DOHH2 (cell line): ENCODE data around the gene TNS1.

Source experiments
- H3F3A ChIP-seq: fragments of 200-600 bp; sonication (generic), shearing (Covaris generic); 2 replicates; pipeline ENCODE4 v1.6.0; 2016; ENCODE audit warnings: antibody characterized with exemption, mild to moderate bottlenecking; ENCODE audit not compliant: control insufficient read depth, insufficient read depth
- H3K27ac ChIP-seq: fragments of 200-600 bp; sonication (generic); 2 replicates; pipeline ENCODE4 v1.5.1; 2014; ENCODE audit warnings: low read depth, mild to moderate bottlenecking, low read length, moderate library complexity
- H3K27me3 ChIP-seq: fragments of 200-600 bp; sonication (generic); 2 replicates; pipeline ENCODE4 v1.6.1; 2014; ENCODE audit warnings: mild to moderate bottlenecking, low read length, mixed read lengths; ENCODE audit not compliant: control insufficient read depth
- H3K36me3 ChIP-seq: fragments of 200-600 bp; sonication (generic); 2 replicates; pipeline ENCODE4 v1.6.1; 2014; ENCODE audit warnings: mild to moderate bottlenecking, low read length, moderate library complexity, mixed read lengths; ENCODE audit not compliant: control insufficient read depth
- H3K4me1 ChIP-seq: fragments of 200-600 bp; sonication (generic); 2 replicates; pipeline ENCODE4 v1.6.1; 2014; ENCODE audit warnings: mild to moderate bottlenecking, low read length, mixed read lengths; ENCODE audit not compliant: control insufficient read depth
- H3K4me2 ChIP-seq: fragments of 200-600 bp; sonication (generic); 2 replicates; pipeline ENCODE4 v1.6.0; 2014; ENCODE audit warnings: mild to moderate bottlenecking, low read length, moderate library complexity
- H3K4me3 ChIP-seq: fragments of 200-600 bp; sonication (generic); 2 replicates; pipeline ENCODE4 v1.5.1; 2014; ENCODE audit warnings: mild to moderate bottlenecking, low read length, mixed read lengths
- H3K79me2 ChIP-seq: fragments of 200-600 bp; sonication (generic); 2 replicates; pipeline ENCODE4 v1.6.1; 2014; ENCODE audit warnings: mild to moderate bottlenecking, low read length, mixed read lengths; ENCODE audit not compliant: control insufficient read depth
- H3K9me2 ChIP-seq: fragments of 200-600 bp; sonication (generic); replicated peaks from 2 replicates; pipeline ENCODE4 v1.6.1; 2014; ENCODE audit warnings: mild to moderate bottlenecking, low read length, mixed read lengths; ENCODE audit not compliant: control insufficient read depth
- H3K9me3 ChIP-seq: fragments of 200-600 bp; sonication (generic); 2 replicates; pipeline ENCODE4 v1.6.1; 2014; ENCODE audit warnings: antibody characterized with exemption, low read length, mixed read lengths; ENCODE audit not compliant: control insufficient read depth, insufficient read depth
- H4K20me1 ChIP-seq: fragments of 200-600 bp; sonication (generic); 2 replicates; pipeline ENCODE4 v1.6.0; 2014; ENCODE audit warnings: low read depth, mild to moderate bottlenecking, antibody characterized with exemption, low read length, moderate library complexity; ENCODE audit not compliant: control insufficient read depth, insufficient read depth
- CTCF ChIP-seq: fragments of 200-600 bp; sonication (generic); IDR thresholded peaks from one replicate; pipeline ENCODE4 v1.5.1; 2014; ENCODE audit warnings: antibody characterized with exemption, mild to moderate bottlenecking, low read depth, low read length; ENCODE audit not compliant: poor library complexity, severe bottlenecking
- EZH2phosphoT487 ChIP-seq: fragments of 200-600 bp; sonication (generic); IDR thresholded peaks from 2 replicates; pipeline ENCODE4 v1.6.1; 2017; ENCODE audit warnings: borderline replicate concordance, mild to moderate bottlenecking, antibody characterized with exemption, low read length, moderate library complexity, mixed read lengths

The TNS1 gene

GRCh38 chr2:217887841-217888701 is 114.7 kb downstream of the TNS1 start:
- no peaks in the 10 kb centered on the region for H4K20me1 ChIP-seq
- no peaks in the 10 kb centered on the region for H3F3A ChIP-seq
- no peak overlapping the region for H3K4me3 ChIP-seq
- no peak for TF ChIP-seq CTCF
- TF ChIP-seq EZH2phosphoT487 = no peak
- H3K4me2 ChIP-seq = no peak overlapping the region
- no peaks in the 10 kb centered on the region for H3K27me3 ChIP-seq
- no peaks in the 10 kb centered on the region for H3K9me3 ChIP-seq
- no peaks in the 10 kb centered on the region for H3K36me3 ChIP-seq
- peaks cover 3% of the 10 kb centered on the region; the same call in 1 of the 2 replicates for H3K4me1 ChIP-seq
- no peaks in the 10 kb centered on the region for H3K9me2 ChIP-seq
- H3K27ac ChIP-seq = no peak overlapping the region
- no peaks in the 10 kb centered on the region for H3K79me2 ChIP-seq

GRCh38 chr2:217886720-217887309 is 116.0 kb downstream of the TNS1 start:
- H3K9me3 ChIP-seq = no peaks in the 10 kb centered on the region
- no peaks in the 10 kb centered on the region for H3K36me3 ChIP-seq
- H4K20me1 ChIP-seq = no peaks in the 10 kb centered on the region
- H3K4me2 ChIP-seq = no peak overlapping the region
- H3K79me2 ChIP-seq = no peaks in the 10 kb centered on the region
- H3K4me1 ChIP-seq = peaks cover 3% of the 10 kb centered on the region; the same call in 1 of the 2 replicates
- H3K27me3 ChIP-seq = no peaks in the 10 kb centered on the region
- no peak overlapping the region for H3K4me3 ChIP-seq
- H3F3A ChIP-seq = no peaks in the 10 kb centered on the region
- H3K27ac ChIP-seq = no peak overlapping the region
- no peaks in the 10 kb centered on the region for H3K9me2 ChIP-seq
- TF ChIP-seq CTCF (peak; percentile 85), EZH2phosphoT487 (no peak)

- Histone ChIP-seq H3K4me1 (peaks cover 3% of the 10 kb centered on the region; the same call in 1 of the 2 replicates), H3K79me2 (no peaks in the 10 kb centered on the region), H3K4me2 (no peak overlapping the region), H3K4me3 (no peak overlapping the region), H3K9me3 (no peaks in the 10 kb centered on the region), H3F3A (no peaks in the 10 kb centered on the region), H3K36me3 (no peaks in the 10 kb centered on the region), H4K20me1 (no peaks in the 10 kb centered on the region), H3K9me2 (no peaks in the 10 kb centered on the region), H3K27me3 (no peaks in the 10 kb centered on the region), H3K27ac (no peak overlapping the region)
- no peak for TF ChIP-seq CTCF
- TF ChIP-seq EZH2phosphoT487 = no peak
Observed at GRCh38 chr2:217886091-217886490, 116.7 kb downstream of the TNS1 start.
